ENCODE data around the gene CBX1. TPM values are rescaled to one million over a fixed set of nuclear protein-coding genes. Genes with fewer than 3 reads are reported as not detected.
A peak's percentile ranks its signal among the peaks of the same experiment; 100 is the strongest.

Gene CBX1
- total and polyA plus RNA-seq, 2 of the 13 experiments (the other 11 are each of a cell fraction or from before 2014, with no cell fraction given), result 17.8 to 108 TPM

- peak; percentile 67 for TF ChIP-seq THAP9 (CRISPR knock-in tag; IDR thresholded peaks at IDR 0.05; ENCODE audit: borderline replicate concordance)
- no peak for TF ChIP-seq FOXK1 (CRISPR knock-in tag; IDR thresholded peaks at IDR 0.05; ENCODE audit: borderline replicate concordance, low read depth)
- no peak for TF ChIP-seq JUND (CRISPR knock-in tag; IDR thresholded peaks at IDR 0.05)
- TF ChIP-seq SMC3 (IDR thresholded peaks at IDR 0.05; ENCODE audit: low read length), result peak; percentile 85
- 0 out of 2 replicates have a peak, but pooled peaks have one; percentile 60 for TF ChIP-seq HBP1 (CRISPR knock-in tag; IDR thresholded peaks at IDR 0.05; ENCODE audit: low read depth)
- peak; percentile 76 for TF ChIP-seq ZNF407 (CRISPR knock-in tag; IDR thresholded peaks at IDR 0.05; ENCODE audit: not compliant biosample characterization)
- TF ChIP-seq ZNF547 (CRISPR knock-in tag; IDR thresholded peaks at IDR 0.05), result peak; percentile 36; the same call in 1 of the 2 replicates
- TF ChIP-seq ZNF615 (CRISPR knock-in tag; IDR thresholded peaks at IDR 0.05; ENCODE audit: borderline replicate concordance), result no peak
- no peak for TF ChIP-seq MZF1 (CRISPR knock-in tag; IDR thresholded peaks at IDR 0.05; ENCODE audit: borderline replicate concordance)
- TF ChIP-seq AHR (CRISPR knock-in tag; IDR thresholded peaks at IDR 0.05), result peak; percentile 84; the same call in 1 of the 2 replicates
- TF ChIP-seq UBTF (CRISPR knock-in tag; IDR thresholded peaks at IDR 0.05), result peak; percentile 13; the same call in 1 of the 2 replicates
- TF ChIP-seq MTF2 (CRISPR knock-in tag; IDR thresholded peaks at IDR 0.05; ENCODE audit: borderline replicate concordance), result no peak; the same call in 1 of the 2 replicates
- TF ChIP-seq SETDB1 (CRISPR knock-in tag; IDR thresholded peaks at IDR 0.05; ENCODE audit: borderline replicate concordance), result no peak
Measured at GRCh38 chr17:48026502-48027321, 74.6 kb downstream of the CBX1 start (continued).
